ENCODE results near the gene PLAAT4. TPM values are rescaled to one million over a fixed set of nuclear protein-coding genes. Genes with fewer than 3 reads are reported as not detected.

Gene PLAAT4
- 1 to 10 TPM; 2.4 to 7.8 (median 4.6) TPM for polyA plus RNA-seq (ENCODE audit: insufficient read length in 10 of 10)
- long read RNA-seq, donor 1, partial matches to known transcripts, result 8 of 61 reads
- long read RNA-seq, donor 1, other reads (novel, unspliced or antisense), result 52 of 61 reads
- long read RNA-seq, donor 2, partial matches to known transcripts, result 0 of 2 reads
- long read RNA-seq, donor 2, other reads (novel, unspliced or antisense), result 0 of 2 reads
- long read RNA-seq, donor 3, result 0 reads
- long read RNA-seq, donor 4, partial matches to known transcripts, result 0 of 2 reads
- long read RNA-seq, donor 4, other reads (novel, unspliced or antisense), result 0 of 2 reads
- long read RNA-seq, donor 5, transcript RARRES3-201 (4 exons, 749 nt), result major isoform, 5 of 5 reads
- long read RNA-seq, donor 5, partial matches to known transcripts, result 0 of 5 reads
- long read RNA-seq, donor 5, other reads (novel, unspliced or antisense), result 0 of 5 reads
- long read RNA-seq, donor 6, result 0 reads
- long read RNA-seq, donor 7, partial matches to known transcripts, result 0 of 2 reads
- long read RNA-seq, donor 7, other reads (novel, unspliced or antisense), result 0 of 2 reads
- long read RNA-seq, donor 8, partial matches to known transcripts, result 0 of 1 reads
- long read RNA-seq, donor 8, other reads (novel, unspliced or antisense), result 0 of 1 reads
- long read RNA-seq, donor 9, result 0 reads

DNA sequence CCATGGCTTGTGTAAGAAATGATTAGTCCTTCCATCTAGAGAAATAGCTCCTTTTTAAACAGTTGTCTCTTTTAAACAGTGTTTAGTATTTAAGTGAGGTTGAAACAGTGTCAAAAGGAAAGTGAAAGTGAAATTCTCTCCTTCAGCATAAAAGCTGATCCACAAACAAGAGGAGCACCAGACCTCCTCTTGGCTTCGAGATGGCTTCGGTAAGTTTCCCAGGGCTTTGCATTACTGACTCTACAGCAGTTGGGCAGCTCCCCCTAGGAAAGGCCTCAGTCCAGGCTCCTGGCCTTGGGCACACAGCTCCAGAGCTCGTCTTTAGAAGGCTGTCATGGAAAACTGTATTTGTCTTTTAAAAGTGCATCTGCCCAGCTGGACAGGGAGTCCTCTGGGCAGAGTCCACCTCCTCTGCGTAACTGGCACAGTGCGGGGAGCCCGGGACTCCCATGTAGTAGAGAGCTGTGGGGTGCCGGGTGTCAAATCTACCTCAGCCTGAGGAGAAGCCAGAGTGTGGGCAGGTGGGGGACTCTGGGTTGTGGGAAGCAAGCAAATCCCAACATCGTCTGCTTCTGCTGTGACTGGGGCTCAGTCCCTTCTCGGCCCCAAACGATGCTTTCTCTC is at the start of gene PLAAT4:
Gene PLAAT4, plus strand, starts transcription at position 140 of the 624 bp plus-strand sequence. Its CDS starts 61 bp downstream, at position 201.
- peak; percentile 45 to 83 (median 69) for DNase-seq

DNA sequence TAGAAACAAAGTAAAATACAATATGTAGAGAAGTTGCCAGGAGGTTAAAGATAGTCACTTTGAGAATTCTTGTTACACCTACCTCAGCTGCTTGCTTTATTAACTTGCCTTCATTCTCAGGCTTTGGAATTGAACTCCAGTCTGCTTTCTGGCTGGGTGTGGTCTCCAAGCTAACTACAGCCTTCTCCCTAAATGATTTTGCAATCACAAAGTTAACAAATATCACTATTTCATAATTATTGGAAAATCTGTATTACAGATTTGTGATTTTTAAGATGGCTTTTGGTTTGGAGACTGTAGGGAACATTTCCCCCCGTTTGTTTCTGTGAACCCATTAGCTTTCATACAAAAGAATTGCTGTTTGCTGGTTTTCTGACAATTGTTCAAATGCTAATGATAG is 47.8 kb upstream of the PLAAT4 start:
- DNase-seq, result no peak

- peak in 1 of 3 donors; percentile 48 for DNase-seq
These were observed 46.7 kb upstream of the PLAAT4 start for GRCh38 chr11:63489879-63490278.

DNA sequence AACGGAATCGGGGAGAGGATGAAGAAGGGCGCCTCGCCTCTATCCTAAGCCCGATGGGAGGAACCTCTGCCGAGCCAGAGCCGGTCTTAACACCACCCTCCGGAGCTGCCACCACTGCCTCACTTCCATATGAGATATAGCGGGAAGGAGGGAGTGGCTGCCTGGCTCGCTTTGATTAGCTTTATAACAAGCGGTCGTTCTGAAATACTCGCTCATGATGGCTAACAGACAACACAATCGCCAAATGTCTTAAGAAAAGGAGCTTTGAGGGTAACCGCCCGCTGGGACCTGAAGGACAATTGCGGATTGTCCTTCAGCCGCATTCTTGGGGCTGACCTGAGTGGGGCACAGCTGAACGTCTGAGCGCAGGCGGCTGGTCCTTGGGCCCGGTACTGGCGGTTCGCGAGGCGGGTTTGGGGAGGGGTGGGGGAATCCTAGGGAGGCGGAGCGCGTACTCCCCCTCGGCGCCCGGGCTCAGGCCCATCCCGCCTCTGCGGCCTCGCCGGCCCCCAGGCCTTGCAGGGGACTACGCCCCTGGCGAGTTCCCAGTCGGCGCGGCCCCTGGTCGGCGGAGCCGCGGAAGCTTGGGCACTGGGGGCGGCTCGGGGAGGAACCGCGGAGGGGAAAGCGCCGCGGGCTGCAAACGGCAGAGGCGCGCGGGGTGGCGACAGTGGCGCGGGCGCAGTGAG is 45.9 kb upstream of the PLAAT4 start, which contains the start of gene PLAAT5:
Gene PLAAT5, minus strand, starts transcription at position 617 of the 689 bp plus-strand sequence. Its CDS starts 133 bp downstream, at position 484.
- DNase-seq, result peak in 2 of 3 donors; percentile 55 to 78

DNA sequence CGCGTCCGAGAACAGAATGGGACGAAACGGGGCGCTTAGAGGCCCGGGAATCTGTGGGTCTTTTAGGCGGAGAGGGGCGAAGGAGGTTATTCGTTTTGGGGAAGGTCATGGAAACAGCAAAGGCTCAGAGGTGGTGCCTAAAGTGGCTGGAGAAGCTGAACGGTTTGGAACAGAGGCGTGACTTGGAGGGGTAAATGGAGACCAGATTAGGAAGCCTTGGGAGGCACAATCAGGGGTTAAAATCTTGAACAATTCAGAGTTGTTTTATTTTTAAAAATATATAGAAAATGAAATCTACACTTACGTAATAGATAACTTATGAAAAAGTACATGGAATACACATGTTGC is 45.4 kb upstream of the PLAAT4 start:
- no peak for DNase-seq

GRCh38 chr11:63491636-63492372 is 44.8 kb upstream of the PLAAT4 start:
- peak in 1 of 3 donors; percentile 27 for DNase-seq

DNA sequence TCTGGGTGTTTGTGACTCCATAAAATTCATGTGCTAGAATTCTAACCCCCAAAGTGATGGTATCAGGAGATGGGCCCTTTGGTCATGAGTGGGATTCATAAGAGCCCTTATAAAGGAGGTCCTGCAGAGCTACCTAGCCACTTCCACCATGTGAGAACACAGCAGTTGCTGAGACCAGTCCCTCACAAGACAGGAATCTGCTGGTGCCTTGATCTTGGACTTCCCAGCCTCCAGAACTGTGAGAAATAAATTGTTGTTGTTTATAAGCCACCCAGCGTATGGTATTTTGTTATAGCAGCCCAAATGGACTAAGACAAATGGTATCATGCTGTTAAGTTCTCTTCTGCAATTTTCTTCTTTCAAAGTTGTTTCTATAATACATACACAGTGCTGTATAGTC is 44.2 kb upstream of the PLAAT4 start:
- no peak for DNase-seq

DNA sequence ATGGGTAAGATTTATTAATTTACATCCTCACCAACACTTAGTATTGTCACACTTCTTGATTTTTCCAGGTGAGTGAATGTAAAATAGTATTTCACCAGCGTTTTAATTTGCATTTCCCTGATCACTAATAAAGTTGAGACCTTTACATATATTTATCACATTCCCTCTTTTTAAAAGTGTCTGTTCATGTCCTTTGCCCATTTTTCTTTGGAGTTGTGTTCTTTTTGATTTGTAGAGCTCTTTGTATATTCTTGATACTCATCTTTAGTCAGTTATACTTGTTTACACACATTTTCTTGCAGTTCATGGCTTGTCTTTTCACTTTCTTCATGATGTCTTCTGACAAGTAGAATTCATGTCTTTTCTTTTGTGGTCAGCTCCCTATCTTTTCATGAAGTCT is 43.5 kb upstream of the PLAAT4 start:
- DNase-seq, result no peak

GRCh38 chr11:63494975-63495374 is 41.6 kb upstream of the PLAAT4 start:
- peak in 1 of 3 donors; percentile 43 for DNase-seq

- DNase-seq, result no peak
These were observed 36.7 kb upstream of the PLAAT4 start for GRCh38 chr11:63499874-63500273.

GRCh38 chr11:63501236-63501635 is 35.4 kb upstream of the PLAAT4 start:
- no peak for DNase-seq

- no peak for DNase-seq
These were observed 34.3 kb upstream of the PLAAT4 start for GRCh38 chr11:63502252-63502820.

DNA sequence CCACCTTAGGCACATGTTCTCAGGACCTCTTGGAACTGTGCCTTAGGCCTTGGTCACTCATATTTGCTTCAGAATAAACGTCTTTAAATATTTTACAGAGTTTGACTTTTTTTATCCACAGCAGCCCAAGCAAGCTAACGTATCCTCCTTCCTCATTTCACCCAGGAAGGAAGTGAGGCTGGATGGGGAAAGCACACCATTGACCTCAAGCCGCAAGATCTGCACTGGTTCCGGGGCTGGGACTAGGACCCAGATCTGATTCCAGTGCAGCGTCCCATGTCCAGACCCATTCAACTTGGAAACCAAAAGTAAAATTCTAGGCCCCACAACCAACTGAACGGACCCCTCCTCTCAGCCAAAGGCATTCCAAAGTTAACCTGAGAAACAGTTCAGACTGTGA is 33.1 kb upstream of the PLAAT4 start:
- no peak for DNase-seq

GRCh38 chr11:63504054-63504453 is 32.6 kb upstream of the PLAAT4 start:
- no peak for DNase-seq

DNA sequence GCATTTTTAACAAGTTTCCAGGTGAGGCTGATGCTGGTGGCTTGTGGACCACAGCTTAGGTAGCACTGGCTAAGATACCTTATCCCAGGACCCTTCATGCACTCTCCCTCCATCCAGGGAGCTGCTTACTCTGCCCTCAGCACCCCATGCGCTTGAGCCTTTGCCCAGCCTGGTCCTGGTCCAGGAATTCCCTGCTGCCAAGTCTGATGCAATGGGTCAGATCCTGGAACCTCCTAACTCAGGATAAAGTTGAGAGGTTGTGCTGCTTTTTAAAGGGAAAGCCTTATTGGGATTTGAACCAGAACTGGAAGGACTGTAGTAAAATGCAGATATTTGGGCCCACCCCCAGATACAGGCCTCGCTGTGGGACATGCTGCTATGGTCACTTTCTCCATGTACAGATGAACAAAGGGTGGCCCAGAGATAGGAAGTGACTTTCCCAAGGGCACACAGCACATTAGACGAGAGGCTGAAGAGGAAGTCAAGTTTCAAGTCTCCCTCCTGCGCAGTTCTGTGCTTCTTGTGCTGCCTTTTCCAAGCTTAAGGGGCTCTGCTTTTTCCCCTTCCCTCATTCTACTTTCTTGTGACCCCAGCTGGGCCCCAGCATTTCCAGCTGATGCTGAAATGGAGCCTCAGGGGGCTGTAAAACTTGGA is 31.5 kb upstream of the PLAAT4 start:
- DNase-seq, result peak in 1 of 3 donors; percentile 30

GRCh38 chr11:63505857-63506528 is 30.6 kb upstream of the PLAAT4 start, which contains the start of gene LGALS12:
TSS of gene LGALS12 (plus strand) at chr11:63506084. CDS start at chr11:63506459, 375 bp downstream.
- DNase-seq, result peak in 1 of 3 donors; percentile 38

GRCh38 chr11:63506876-63507275 is 29.7 kb upstream of the PLAAT4 start:
- DNase-seq, result no peak

DNA sequence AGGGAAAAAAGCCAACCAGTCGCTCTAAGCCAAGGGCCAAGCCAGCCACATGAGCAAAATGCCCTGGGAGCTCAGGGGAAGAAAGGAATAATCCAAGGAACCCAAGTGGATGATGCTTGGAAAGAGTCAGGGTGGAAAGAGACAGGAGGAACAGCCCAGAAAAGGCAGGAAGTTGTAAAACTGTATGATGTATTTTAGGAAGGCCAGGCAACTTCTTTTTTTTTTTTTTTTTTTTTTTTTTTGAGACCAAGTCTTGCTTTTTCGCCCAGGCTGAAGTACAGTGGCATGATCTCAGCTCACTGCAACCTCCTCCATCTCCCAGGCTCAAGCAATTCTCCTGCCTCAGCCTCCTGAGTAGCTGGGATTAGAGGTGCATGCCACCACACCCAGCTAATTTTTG is 29.1 kb upstream of the PLAAT4 start:
- DNase-seq, result no peak

- DNase-seq, result no peak
These were observed 28.6 kb upstream of the PLAAT4 start for GRCh38 chr11:63508009-63508408.

DNA sequence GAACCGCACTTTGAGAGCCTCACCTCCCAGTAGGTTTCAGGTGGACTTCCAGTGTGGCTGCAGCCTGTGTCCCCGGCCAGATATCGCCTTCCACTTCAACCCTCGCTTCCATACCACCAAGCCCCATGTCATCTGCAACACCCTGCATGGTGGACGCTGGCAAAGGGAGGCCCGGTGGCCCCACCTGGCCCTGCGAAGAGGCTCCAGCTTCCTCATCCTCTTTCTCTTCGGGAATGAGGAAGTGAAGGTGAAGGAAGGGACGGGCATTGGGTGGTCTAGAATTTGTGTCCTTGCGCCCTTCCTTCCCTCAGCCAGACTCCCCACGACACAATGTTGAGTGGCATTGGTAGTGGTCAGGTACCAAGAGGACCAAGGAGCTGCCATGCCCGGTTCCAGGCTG is 27.9 kb upstream of the PLAAT4 start:
- no peak for DNase-seq

Data from muscle of back (tissue), 13 donors.